Karpas-422 (cell line): ENCODE measurements around the gene C14orf39. TPM values are rescaled to one million over a fixed set of nuclear protein-coding genes. Genes with fewer than 3 reads are reported as not detected.

Source experiments
- DNase-seq: peaks from one replicate; pipeline ENCODE4 v3.0.0-alpha.2; 2015
- H2AFZ ChIP-seq: fragments of 200-600 bp; sonication (generic); 2 replicates; pipeline ENCODE4 v1.6.1; 2014; ENCODE audit warnings: antibody characterized with exemption, low read length, mixed read lengths
- H3K27ac ChIP-seq: fragments of 200-600 bp; sonication (generic); 2 replicates; pipeline ENCODE4 v1.5.1; 2014; ENCODE audit warnings: mild to moderate bottlenecking, low read length, moderate library complexity
- H3K27me3 ChIP-seq: fragments of 200-600 bp; sonication (generic); 2 replicates; pipeline ENCODE4 v1.6.1; 2014; ENCODE audit warnings: low read length, mixed read lengths
- H3K36me3 ChIP-seq: fragments of 200-600 bp; sonication (generic); 2 replicates; pipeline ENCODE4 v1.6.1; 2014; ENCODE audit warnings: low read length, mixed read lengths; ENCODE audit not compliant: insufficient read depth
- H3K4me1 ChIP-seq: fragments of 200-600 bp; sonication (generic); 2 replicates; pipeline ENCODE4 v1.6.1; 2014; ENCODE audit warnings: mild to moderate bottlenecking, low read length, mixed read lengths
- H3K4me2 ChIP-seq: fragments of 200-600 bp; sonication (generic); 2 replicates; pipeline ENCODE4 v1.6.1; 2014; ENCODE audit warnings: low read length, low read depth, mild to moderate bottlenecking; ENCODE audit not compliant: poor library complexity, severe bottlenecking
- H3K4me3 ChIP-seq: fragments of 200-600 bp; sonication (generic); 2 replicates; pipeline ENCODE4 v1.5.1; 2014; ENCODE audit warnings: mild to moderate bottlenecking, antibody characterized with exemption, low read length, mixed read lengths
- H3K79me2 ChIP-seq: fragments of 200-600 bp; sonication (generic); 2 replicates; pipeline ENCODE4 v1.6.1; 2014; ENCODE audit warnings: mild to moderate bottlenecking, low read length, mixed read lengths
- H3K9ac ChIP-seq: fragments of 200-600 bp; sonication (generic); 2 replicates; pipeline ENCODE4 v1.6.0; 2014; ENCODE audit warnings: low read length
- H3K9me2 ChIP-seq: fragments of 200-600 bp; sonication (generic), shearing (Covaris generic); replicated peaks from 2 replicates; pipeline ENCODE4 v1.6.0; 2014; ENCODE audit warnings: mild to moderate bottlenecking, low read length, moderate library complexity; ENCODE audit not compliant: insufficient read depth
- H3K9me3 ChIP-seq: fragments of 300-700, 200-600 bp; sonication (generic); 2 replicates; pipeline ENCODE4 v1.6.1; 2014; ENCODE audit warnings: low read length, mixed read lengths
- H4K20me1 ChIP-seq: fragments of 200-600 bp; sonication (generic); 2 replicates; pipeline ENCODE4 v1.6.1; 2014; ENCODE audit warnings: mild to moderate bottlenecking, antibody characterized with exemption, low read length, low read depth; ENCODE audit not compliant: insufficient read depth
- total RNA-seq: library from RNA; depleted of rRNA; stranded (reverse); fragments of >200 nt; shearing (Covaris generic); gene quantifications from 2 replicates; pipeline ENCODE4 v1.2.3, GENCODE V29; 2014; ENCODE audit warnings: low replicate concordance

Gene C14orf39
- total RNA-seq, 1 experiment from 2014 or later: not detected

- H2AFZ ChIP-seq: no peak overlapping the region
- H3K4me2 ChIP-seq: no peak overlapping the region
- no peaks in the 10 kb centered on the region for H3K27me3 ChIP-seq
- no peaks in the 10 kb centered on the region for H3K9me2 ChIP-seq
- H3K79me2 ChIP-seq: no peaks in the 10 kb centered on the region
- no peak overlapping the region for H3K27ac ChIP-seq
- no peaks in the 10 kb centered on the region for H4K20me1 ChIP-seq
- no peak overlapping the region for H3K9ac ChIP-seq
- H3K4me3 ChIP-seq: no peak overlapping the region
- H3K36me3 ChIP-seq: no peaks in the 10 kb centered on the region
- no peak for DNase-seq
- H3K4me1 ChIP-seq: no peaks in the 10 kb centered on the region
- no peaks in the 10 kb centered on the region for H3K9me3 ChIP-seq
Observed at GRCh38 chr14:60510951-60511599, 25.2 kb upstream of the C14orf39 start.

- no peaks in the 10 kb centered on the region for H3K79me2 ChIP-seq
- H3K4me2 ChIP-seq: no peak overlapping the region
- DNase-seq: no peak
- no peak overlapping the region for H2AFZ ChIP-seq
- H3K9me2 ChIP-seq: no peaks in the 10 kb centered on the region
- H3K4me3 ChIP-seq: no peak overlapping the region
- no peak overlapping the region for H3K9ac ChIP-seq
- H3K4me1 ChIP-seq: no peaks in the 10 kb centered on the region
- H3K27ac ChIP-seq: no peak overlapping the region
- no peaks in the 10 kb centered on the region for H3K27me3 ChIP-seq
- H4K20me1 ChIP-seq: no peaks in the 10 kb centered on the region
- no peaks in the 10 kb centered on the region for H3K36me3 ChIP-seq
- no peaks in the 10 kb centered on the region for H3K9me3 ChIP-seq
Observed at GRCh38 chr14:60510254-60510950, 24.5 kb upstream of the C14orf39 start.

DNA sequence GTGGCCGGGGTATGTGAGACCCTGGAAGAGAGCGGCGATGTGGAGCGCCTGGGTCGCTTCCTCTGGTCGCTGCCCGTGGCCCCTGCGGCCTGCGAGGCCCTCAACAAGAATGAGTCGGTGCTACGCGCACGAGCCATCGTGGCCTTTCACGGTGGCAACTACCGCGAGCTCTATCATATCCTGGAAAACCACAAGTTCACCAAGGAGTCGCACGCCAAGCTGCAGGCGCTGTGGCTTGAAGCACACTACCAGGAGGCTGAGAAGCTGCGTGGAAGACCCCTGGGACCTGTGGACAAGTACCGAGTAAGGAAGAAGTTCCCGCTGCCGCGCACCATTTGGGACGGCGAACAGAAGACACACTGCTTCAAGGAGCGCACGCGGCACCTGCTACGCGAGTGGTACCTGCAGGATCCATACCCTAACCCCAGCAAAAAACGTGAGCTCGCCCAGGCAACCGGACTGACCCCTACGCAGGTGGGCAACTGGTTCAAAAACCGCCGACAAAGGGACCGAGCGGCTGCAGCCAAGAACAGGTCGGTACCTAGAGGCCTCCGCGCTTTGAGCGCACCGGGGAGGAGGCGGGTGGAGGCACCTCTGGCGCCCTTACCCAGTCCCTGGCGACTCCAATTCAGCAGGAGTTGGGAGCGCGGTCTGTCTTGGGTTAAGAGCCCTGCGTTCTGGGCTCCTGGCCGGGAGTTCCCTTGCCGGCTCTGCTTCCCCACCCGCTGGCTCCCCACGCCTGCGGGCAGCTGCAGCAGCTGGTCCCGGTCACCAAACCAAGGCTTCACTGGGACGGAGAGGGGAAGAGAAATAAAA, 23.8 kb upstream of the C14orf39 start:
- no peaks in the 10 kb centered on the region for H3K79me2 ChIP-seq
- no peaks in the 10 kb centered on the region for H3K36me3 ChIP-seq
- H3K27ac ChIP-seq: no peak overlapping the region
- DNase-seq: no peak
- H3K27me3 ChIP-seq: no peaks in the 10 kb centered on the region
- H3K4me3 ChIP-seq: no peak overlapping the region
- H3K4me2 ChIP-seq: no peak overlapping the region
- no peaks in the 10 kb centered on the region for H4K20me1 ChIP-seq
- H3K9me3 ChIP-seq: no peaks in the 10 kb centered on the region
- H3K4me1 ChIP-seq: no peaks in the 10 kb centered on the region
- H3K9me2 ChIP-seq: no peaks in the 10 kb centered on the region
- no peak overlapping the region for H3K9ac ChIP-seq
- H2AFZ ChIP-seq: no peak overlapping the region

DNA sequence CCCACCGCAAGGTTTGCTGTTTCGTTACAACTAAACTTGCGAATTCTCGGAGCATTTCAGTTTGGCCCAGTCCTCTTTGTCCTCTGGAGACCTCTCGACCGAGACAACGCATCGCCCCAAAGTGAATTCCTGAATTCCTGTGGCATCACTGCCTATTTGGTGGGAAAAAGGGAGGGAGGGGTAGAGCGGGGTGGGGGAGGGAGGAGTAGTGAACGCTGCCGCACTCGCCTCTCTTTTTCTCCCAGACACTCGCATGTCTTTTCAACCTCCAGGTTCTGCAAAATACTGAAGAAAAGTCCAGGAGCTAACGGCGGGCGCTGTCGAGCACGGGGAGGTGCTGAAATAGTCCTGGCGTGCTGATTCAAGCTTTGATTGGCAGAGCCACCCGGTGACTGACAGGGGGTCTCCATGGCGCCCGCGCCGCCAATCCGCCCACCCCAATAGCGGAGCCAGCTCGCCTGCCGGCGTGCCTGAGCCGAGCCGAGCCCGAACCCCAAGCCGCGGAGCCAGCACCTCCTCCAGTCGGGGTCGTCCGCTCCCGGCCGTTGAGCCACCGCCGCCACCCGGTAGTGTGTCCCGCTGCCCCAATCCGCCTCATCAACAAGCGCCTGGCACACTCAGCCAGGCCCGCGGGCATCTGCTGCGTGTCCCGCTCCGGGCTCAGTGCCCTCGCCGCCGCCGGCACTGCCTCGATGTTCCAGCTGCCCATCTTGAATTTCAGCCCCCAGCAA, 23.0 kb upstream of the C14orf39 start, which contains the start of gene SIX6:
Gene SIX6 (plus strand): TSS at position 440 of the 731 bp plus-strand sequence. CDS start 253 bp downstream, at position 693.
- no peaks in the 10 kb centered on the region for H3K4me1 ChIP-seq
- no peak within 1 kb of the TSS for H3K4me3 ChIP-seq
- H2AFZ ChIP-seq: no peak within 1 kb of the TSS
- H3K9me2 ChIP-seq: no peaks in the 10 kb centered on the region
- H3K4me2 ChIP-seq: no peak within 1 kb of the TSS
- H3K9ac ChIP-seq: no peak within 1 kb of the TSS
- DNase-seq: no peak
- H3K9me3 ChIP-seq: no peaks in the 10 kb centered on the region
- no peaks in the 10 kb centered on the region for H3K27me3 ChIP-seq
- H3K27ac ChIP-seq: no peak within 1 kb of the TSS
- no peaks in the 10 kb centered on the region for H4K20me1 ChIP-seq
- H3K36me3 ChIP-seq: no peaks in the 10 kb centered on the region
- H3K79me2 ChIP-seq: no peaks in the 10 kb centered on the region

DNA sequence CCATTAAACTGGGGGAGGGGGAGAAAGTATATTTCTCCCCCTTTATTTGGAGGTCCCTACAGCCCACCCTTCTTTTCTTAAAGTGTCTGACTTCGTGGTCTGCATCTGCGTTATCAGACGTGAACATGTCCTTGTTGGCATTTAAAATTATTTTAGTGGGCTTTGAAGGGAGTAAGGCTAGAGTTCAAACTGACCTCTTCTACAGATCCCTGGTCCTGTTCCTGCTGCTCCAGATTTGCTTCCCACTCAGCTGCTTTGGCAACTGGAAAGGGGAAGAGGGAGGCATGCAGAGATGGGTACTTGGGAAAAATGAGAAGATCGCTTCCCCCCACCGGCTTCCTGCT, 22.5 kb upstream of the C14orf39 start:
- no peak for DNase-seq
- Histone ChIP-seq H2AFZ (no peak overlapping the region), H4K20me1 (no peaks in the 10 kb centered on the region), H3K9me2 (no peaks in the 10 kb centered on the region), H3K36me3 (no peaks in the 10 kb centered on the region), H3K4me1 (no peaks in the 10 kb centered on the region), H3K27ac (no peak overlapping the region), H3K79me2 (no peaks in the 10 kb centered on the region), H3K27me3 (no peaks in the 10 kb centered on the region), H3K9ac (no peak overlapping the region), H3K4me3 (no peak overlapping the region), H3K4me2 (no peak overlapping the region), H3K9me3 (no peaks in the 10 kb centered on the region)

- Histone ChIP-seq H3K4me1 (no peaks in the 10 kb centered on the region), H3K36me3 (no peaks in the 10 kb centered on the region), H3K79me2 (no peaks in the 10 kb centered on the region), H3K9ac (no peak overlapping the region), H3K27ac (no peak overlapping the region), H3K27me3 (no peaks in the 10 kb centered on the region), H2AFZ (no peak overlapping the region), H4K20me1 (no peaks in the 10 kb centered on the region), H3K4me3 (no peak overlapping the region), H3K9me2 (no peaks in the 10 kb centered on the region), H3K9me3 (no peaks in the 10 kb centered on the region), H3K4me2 (no peak overlapping the region)
- DNase-seq: no peak
Observed at GRCh38 chr14:60506985-60507829, 21.3 kb upstream of the C14orf39 start.

DNA sequence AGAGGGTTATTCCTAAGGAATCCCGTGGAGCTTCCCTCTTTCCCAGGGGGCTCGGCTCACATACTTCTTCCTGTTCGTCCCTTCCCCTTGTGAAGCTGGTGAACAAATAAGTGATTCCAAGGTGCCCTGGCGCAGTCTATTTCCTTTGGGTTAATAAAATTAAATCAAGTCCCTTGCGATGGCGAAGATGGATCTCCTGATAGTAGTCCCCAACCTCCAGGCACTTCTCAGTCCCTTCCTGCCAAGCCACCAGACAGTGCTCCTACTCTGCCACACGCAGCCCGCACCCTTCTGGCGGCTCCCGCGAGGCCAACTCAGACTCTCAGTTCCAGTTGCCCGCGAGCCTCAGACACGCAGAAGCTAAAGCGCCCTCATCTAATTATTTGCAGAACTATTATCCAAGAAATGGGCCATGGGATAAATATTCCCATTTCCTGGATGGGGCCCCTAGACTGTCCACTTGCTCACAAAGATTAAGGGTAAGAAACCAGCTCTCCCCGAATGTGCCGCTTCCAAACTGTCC, 20.7 kb upstream of the C14orf39 start:
- H3K4me2 ChIP-seq: no peak overlapping the region
- no peaks in the 10 kb centered on the region for H3K9me3 ChIP-seq
- no peak overlapping the region for H3K4me3 ChIP-seq
- H3K9me2 ChIP-seq: no peaks in the 10 kb centered on the region
- H2AFZ ChIP-seq: no peak overlapping the region
- no peak overlapping the region for H3K9ac ChIP-seq
- no peaks in the 10 kb centered on the region for H3K4me1 ChIP-seq
- H3K27me3 ChIP-seq: no peaks in the 10 kb centered on the region
- no peaks in the 10 kb centered on the region for H3K79me2 ChIP-seq
- no peak for DNase-seq
- H4K20me1 ChIP-seq: no peaks in the 10 kb centered on the region
- H3K36me3 ChIP-seq: no peaks in the 10 kb centered on the region
- H3K27ac ChIP-seq: no peak overlapping the region
